Astrocyte (in vitro differentiated cells and primary cell): ENCODE data around the gene FXYD4.

Experiments used
- CTCF ChIP-seq: IDR thresholded peaks from 2 replicates; pipeline ENCODE4 v1.5.1; 2011; ENCODE audit warnings: low read depth, mild to moderate bottlenecking, inconsistent platforms, low read length, moderate library complexity; ENCODE audit not compliant: insufficient read depth
- EZH2 ChIP-seq: IDR thresholded peaks from 2 replicates; pipeline ENCODE4 v1.6.1; 2012; ENCODE audit warnings: mild to moderate bottlenecking, low read length, inconsistent platforms; ENCODE audit not compliant: insufficient read depth

DNA sequence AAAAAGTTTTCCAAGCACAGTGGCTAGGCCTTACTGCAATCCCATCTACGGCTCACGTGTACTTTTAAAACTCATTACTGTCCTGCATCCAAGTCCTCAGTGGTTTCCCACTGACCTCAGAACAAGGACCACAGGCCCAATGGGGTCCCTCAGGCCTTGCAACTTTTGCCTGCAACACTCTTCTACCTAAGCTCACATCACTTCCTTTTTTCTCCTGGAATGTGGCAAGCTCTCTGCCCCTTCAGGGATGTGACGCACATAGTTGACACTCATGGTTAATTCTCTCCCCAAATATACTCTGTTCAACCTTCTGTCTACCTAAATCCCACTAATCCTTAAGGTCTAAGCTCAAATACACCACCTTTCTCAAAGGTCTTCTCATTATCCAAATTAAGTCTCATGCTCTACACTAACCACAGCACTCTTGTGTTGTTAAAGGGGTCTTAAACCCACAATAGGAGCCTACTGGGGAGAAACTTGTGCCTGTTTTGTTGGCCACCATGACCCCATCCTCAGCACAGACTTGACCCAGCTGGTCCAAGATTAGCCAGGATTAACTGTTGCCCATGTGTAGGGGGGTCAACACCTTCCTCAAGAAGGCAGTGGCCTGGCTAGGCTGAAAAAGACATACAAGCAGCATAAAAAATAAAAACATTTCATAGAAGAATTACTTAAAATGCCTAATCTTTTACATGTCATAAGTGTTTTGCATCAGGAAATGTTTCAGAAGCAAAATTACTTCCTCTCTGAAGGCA, 22.3 kb downstream of the FXYD4 start:
- TF ChIP-seq CTCF (no peak), EZH2 (no peak)
